Measurements from ENCODE around the gene QSOX2. TPM values are rescaled to one million over a fixed set of nuclear protein-coding genes. Genes with fewer than 3 reads are reported as not detected.

QSOX2 gene
- total RNA-seq, 1 experiment from 2014 or later, result 14.8 TPM

DNA sequence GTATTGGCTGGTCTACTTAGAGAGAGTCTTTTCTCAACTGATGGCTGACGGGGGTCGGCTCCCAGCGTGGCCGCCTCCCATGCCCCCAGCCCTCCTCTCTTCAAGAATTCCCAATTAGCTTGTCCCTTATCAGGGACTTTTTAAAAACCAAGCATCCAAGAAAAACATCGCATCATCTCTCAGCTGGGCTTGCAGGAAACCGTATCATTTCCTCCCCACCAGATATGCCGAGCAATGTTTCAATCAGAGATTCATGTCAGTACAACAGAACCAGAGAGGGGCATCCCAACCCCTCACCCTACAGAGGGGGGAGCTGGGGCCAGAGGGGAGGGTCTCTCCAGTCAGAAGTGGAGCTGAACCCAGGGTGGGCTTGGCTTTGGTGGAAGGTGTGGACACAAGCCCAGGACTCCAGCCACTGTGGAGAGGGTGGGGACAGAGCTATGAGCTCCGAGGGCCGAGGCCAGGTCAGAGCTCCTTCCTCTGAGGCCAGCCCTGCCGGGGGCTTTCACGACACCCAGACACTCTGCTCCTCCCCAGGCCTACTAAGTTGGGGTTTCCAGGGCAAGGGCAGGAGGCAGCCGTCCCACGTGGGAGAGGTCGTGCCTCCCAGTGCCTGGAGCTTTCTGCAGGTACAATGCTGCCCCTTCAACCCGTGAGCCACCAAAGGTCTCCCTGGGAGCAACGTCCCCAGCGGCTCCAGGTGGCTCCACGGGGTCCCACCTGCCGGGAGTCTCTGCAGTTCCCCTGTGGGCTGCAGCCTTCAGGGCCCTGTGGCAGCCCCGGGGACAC is 87.9 kb downstream of the QSOX2 start:
- in situ Hi-C loops (cut with HindIII; ENCODE audit: low pct_unique_long_range_greater_than_20kb, low sequenced_read_pairs), result no loop called here

More for the DNA sequence above, 87.9 kb downstream of the QSOX2 start:
- no peak for DNase-seq (ENCODE audit: low read depth, low spot score)

Other genes starting within 250 kb of the QSOX2 start
- 38.2 and 38.7 TPM in 2 replicates for gene NACC2, start 150.5 kb downstream of the QSOX2 start, total RNA-seq (2014; rRNA removed; shearing (Covaris generic))
- gene TMEM250, start 126.9 kb downstream of the QSOX2 start, total RNA-seq (2014; rRNA removed; shearing (Covaris generic)), result 42.5 and 43.0 TPM in 2 replicates
- gene LHX3, start 40.7 kb downstream of the QSOX2 start, total RNA-seq (2014; rRNA removed; shearing (Covaris generic)), result not detected in 2 replicates
- not detected in 2 replicates for gene CCDC187, start 58.3 kb upstream of the QSOX2 start, total RNA-seq (2014; rRNA removed; shearing (Covaris generic))
- 21.2 and 21.4 TPM in 2 replicates for gene GPSM1, start 81.7 kb upstream of the QSOX2 start, total RNA-seq (2014; rRNA removed; shearing (Covaris generic))
- gene DNLZ, start 117.9 kb upstream of the QSOX2 start, total RNA-seq (2014; rRNA removed; shearing (Covaris generic)), result 19.4 and 35.1 TPM in 2 replicates
- gene CARD9, start 127.9 kb upstream of the QSOX2 start, total RNA-seq (2014; rRNA removed; shearing (Covaris generic)), result 0.05 TPM in 1 of 2 replicates, not detected in the other
- 6.9 and 7.1 TPM in 2 replicates for gene SNAPC4, start 154.4 kb upstream of the QSOX2 start, total RNA-seq (2014; rRNA removed; shearing (Covaris generic))
- gene ENTR1, start 164.8 kb upstream of the QSOX2 start, total RNA-seq (2014; rRNA removed; shearing (Covaris generic)), result 71.1 and 72.5 TPM in 2 replicates
- gene PMPCA, start 164.8 kb upstream of the QSOX2 start, total RNA-seq (2014; rRNA removed; shearing (Covaris generic)), result 50.6 and 52.4 TPM in 2 replicates
- gene INPP5E, start 194.0 kb upstream of the QSOX2 start, total RNA-seq (2014; rRNA removed; shearing (Covaris generic)), result 6.1 and 6.5 TPM in 2 replicates
- 16.4 and 20.2 TPM in 2 replicates for gene SEC16A, start 237.2 kb upstream of the QSOX2 start, total RNA-seq (2014; rRNA removed; shearing (Covaris generic))

Measured in SK-MEL-5 (cell line).